K562 (cell line): Measurements from ENCODE around the gene LLGL2. TPM values are rescaled to one million over a fixed set of nuclear protein-coding genes. Genes with fewer than 3 reads are reported as not detected.
A peak's percentile ranks its signal among the peaks of the same experiment; 100 is the strongest.

ENCODE experiments used
- ATAC-seq: fragments of 200-7000 bp; cut with Tn5 transposase; 3 replicates; pipeline ENCODE4 v1.9.1; 2020; ENCODE audit warnings: moderate library complexity
- BruUV-seq: library from RNA; stranded (reverse); fragments of 400-500 nt; replicated peaks from 2 replicates; lab custom pipeline; 2021; lab: Mats Ljungman, UMichigan
- CTCF ChIA-PET: fragments of 300-600 bp; formaldehyde crosslinking; extraction: SDS; loops from one replicate; lab custom pipeline; 2021; ENCODE audit warnings: low intra/inter-chr PET ratio; lab: Yijun Ruan, JAX
- POLR2A ChIA-PET: fragments of 300-600, 350-650 bp; sonication (Branson Sonifier 250); formaldehyde crosslinking; extraction: SDS; loops from one replicate; lab custom pipeline; 2021; ENCODE audit warnings: antibody characterized with exemption, inconsistent platforms; lab: Yijun Ruan, JAX
- DNase-seq, 4 experiments: peaks; one replicate each; pipeline versions ENCODE4 v3.0.0 to v3.0.0-alpha.2; 2011 to 2018; ENCODE audit warnings: low spot score in 3 of 4, mixed read lengths in 3 of 4; ENCODE audit errors: extremely low read depth in 1 of 4
- FAIRE-seq: peaks from 2 replicates; lab custom pipeline; 2011; peaks lifted over from hg19 to GRCh38; lab: Jason Lieb, UNC
- H2AFZ ChIP-seq: 2 replicates; pipeline ENCODE4 v1.6.0; 2011; ENCODE audit warnings: low read depth, low read length, control low read depth, inconsistent platforms
- H3K27ac ChIP-seq: fragments of 200-600 bp; 3 replicates; pipeline ENCODE4 v1.8.0; 2011; ENCODE audit warnings: low read depth, mild to moderate bottlenecking, control low read depth, inconsistent platforms, low read length, moderate library complexity, mixed read lengths; ENCODE audit errors: extremely low read depth
- H3K27me3 ChIP-seq, 2 experiments: fragments of 300-600 bp in 1 of 2; 2 replicates in 1 of 2; 3 replicates in 1 of 2; pipeline versions ENCODE4 v1.6.0 to v1.8.0; 2011; ENCODE audit warnings: inconsistent platforms in 2 of 2, low read length in 2 of 2, mild to moderate bottlenecking in 1 of 2, mixed read lengths in 1 of 2, moderate library complexity in 1 of 2; ENCODE audit not compliant: control insufficient read depth in 2 of 2, insufficient read depth in 2 of 2
- H3K36me3 ChIP-seq: fragments of 300-600 bp; 3 replicates; pipeline ENCODE4 v1.8.0; 2011; ENCODE audit warnings: mild to moderate bottlenecking, low read length, inconsistent platforms; ENCODE audit not compliant: control insufficient read depth, insufficient read depth
- H3K4me1 ChIP-seq, 2 experiments: fragments of 200-600 bp in 1 of 2; replicated peaks in 1 of 2; 2 replicates in 1 of 2; 3 replicates in 1 of 2; pipeline versions ENCODE4 v1.5.1 to v1.8.0; 2011; ENCODE audit warnings: inconsistent platforms in 2 of 2, low read length in 2 of 2, mild to moderate bottlenecking in 1 of 2, mixed read lengths in 1 of 2, moderate library complexity in 1 of 2; ENCODE audit not compliant: control insufficient read depth in 2 of 2, insufficient read depth in 2 of 2
- H3K4me2 ChIP-seq: 2 replicates; pipeline ENCODE4 v1.6.1; 2011; ENCODE audit warnings: low read length, control low read depth, inconsistent platforms, mixed read lengths; ENCODE audit not compliant: insufficient read depth
- H3K4me3 ChIP-seq: fragments of 200-600 bp; sonication (generic), shearing (Covaris generic); 2 replicates; pipeline ENCODE4 v1.5.1; 2016; ENCODE audit warnings: control low read depth, inconsistent platforms
- H3K79me2 ChIP-seq: fragments of 200-600 bp; 3 replicates; pipeline ENCODE4 v1.8.0; 2011; ENCODE audit warnings: low read length, inconsistent platforms; ENCODE audit not compliant: control insufficient read depth, insufficient read depth
- H3K9ac ChIP-seq, 2 experiments: 2 replicates each; pipeline versions ENCODE4 v1.6.0 to v1.6.1; 2011; ENCODE audit warnings: low read depth in 2 of 2, low read length in 2 of 2, control low read depth in 1 of 2, inconsistent platforms in 1 of 2, mild to moderate bottlenecking in 1 of 2, mixed read lengths in 1 of 2; ENCODE audit not compliant: insufficient read depth in 1 of 2
- H3K9me1 ChIP-seq: one replicate; pipeline ENCODE4 v1.6.0; 2011; ENCODE audit warnings: inconsistent platforms, mild to moderate bottlenecking, low read length, moderate library complexity; ENCODE audit not compliant: control insufficient read depth, insufficient read depth
- H3K9me3 ChIP-seq: replicated peaks from 2 replicates; pipeline ENCODE4 v1.5.1; 2011; ENCODE audit warnings: low read depth, low read length, inconsistent platforms; ENCODE audit not compliant: control insufficient read depth, insufficient read depth
- H4K20me1 ChIP-seq: replicated peaks from 2 replicates; pipeline ENCODE4 v1.6.1; 2011; ENCODE audit warnings: low read length, inconsistent platforms, mixed read lengths; ENCODE audit not compliant: control insufficient read depth, insufficient read depth
- ETV6 ChIP-seq, 3 experiments: fragments of 150-350 bp in 1 of 3; sonication (generic) in 1 of 3; formaldehyde crosslinking in 1 of 3; IDR thresholded peaks; 2 replicates each; pipeline versions ENCODE4 v1.6.1 to v1.8.0; 2014 to 2022; ENCODE audit warnings: borderline replicate concordance in 2 of 3, low read depth in 2 of 3, antibody characterized with exemption in 1 of 3, low read length in 1 of 3, mild to moderate bottlenecking in 1 of 3, missing genetic modification reagents in 1 of 3
- GABPB1 ChIP-seq: sonication (generic); formaldehyde crosslinking; IDR thresholded peaks from 2 replicates; pipeline ENCODE4 v1.8.0; 2022; ENCODE audit warnings: mild to moderate bottlenecking, missing genetic modification reagents
- MBD2 ChIP-seq: sonication (generic); IDR thresholded peaks from 2 replicates; pipeline ENCODE4 v1.6.1; 2016; ENCODE audit warnings: low read depth, borderline replicate concordance
- SIRT6 ChIP-seq: IDR thresholded peaks from one replicate; pipeline ENCODE4 v1.6.1; 2012; ENCODE audit warnings: low read depth, mild to moderate bottlenecking, control low read depth, inconsistent platforms, low read length, moderate library complexity
- SMARCA4 ChIP-seq: fragments of 450-650 bp; IDR thresholded peaks from 2 replicates; pipeline ENCODE4 v1.6.1; 2016
- SPI1 ChIP-seq: IDR thresholded peaks from 2 replicates; pipeline ENCODE4 v1.6.1; 2011; ENCODE audit warnings: low read depth, low read length, control low read depth, borderline replicate concordance
- TCF3 ChIP-seq: sonication (generic); formaldehyde crosslinking; IDR thresholded peaks from 2 replicates; pipeline ENCODE4 v1.4.0; 2020; ENCODE audit warnings: mild to moderate bottlenecking, missing genetic modification reagents
- TEAD4 ChIP-seq, 2 experiments: sonication (generic) in 1 of 2; formaldehyde crosslinking in 1 of 2; IDR thresholded peaks; 2 replicates each; pipeline versions ENCODE4 v1.6.1 to v1.8.0; 2012 to 2022; ENCODE audit warnings: borderline replicate concordance in 1 of 2, inconsistent platforms in 1 of 2, low read length in 1 of 2, mild to moderate bottlenecking in 1 of 2, missing genetic modification reagents in 1 of 2
- TFAM ChIP-seq: fragments of 250-450 bp; sonication (Bioruptor Pico); conservative IDR thresholded peaks from 2 replicates; pipeline ENCODE4 v1.5.0; 2021; ENCODE audit warnings: mild to moderate bottlenecking, moderate library complexity
- TRIM28 ChIP-seq: fragments of 450-650 bp; IDR thresholded peaks from 2 replicates; pipeline ENCODE4 v1.6.1; 2017
- ZNF121 ChIP-seq: sonication (generic); formaldehyde crosslinking; conservative IDR thresholded peaks from 2 replicates; pipeline ENCODE4 v1.8.0; 2022; ENCODE audit warnings: missing genetic modification reagents
- ZNF282 ChIP-seq: sonication (generic); formaldehyde crosslinking; IDR thresholded peaks from 2 replicates; pipeline ENCODE4 v1.8.1; 2023; ENCODE audit warnings: missing genetic modification reagents
- WGBS: fragments of 100-300 bp; shearing (Covaris generic); methylation state at CpG from one replicate; pipeline ENCODE4 v1.1.6; 2016; ENCODE audit warnings: low coverage, mixed read lengths; ENCODE audit not compliant: insufficient coverage; ENCODE audit errors: missing lambda C conversion rate; 5-methylcytosine and 5-hydroxymethylcytosine counted together
- in situ Hi-C: fragments of 300-500 bp; cut with MboI; formaldehyde crosslinking; loops from 4 replicates; pipeline ENCODE4 v1.15.0; 2018; ENCODE audit warnings: inconsistent platforms, mixed read lengths
- intact Hi-C: fragments of 100-400 bp; cut with micrococcal nuclease; formaldehyde crosslinking; loops from 2 replicates; pipeline ENCODE4 v1.14.2; 2022
- polyA plus RNA-seq, 8 experiments: library from polyadenylated mRNA; depleted of rRNA in 4 of 8; stranded (reverse) in 5 of 8; unstranded in 3 of 8; fragments of >200 nt; fragmentation: Nextera tagmentation in 2 of 8; fragmentation: Illumina TruSeq in 1 of 8; extraction: Ambion mirVana in 2 of 8; extraction: Trizol in 1 of 8; gene quantifications; 2 replicates each; pipeline versions ENCODE4 v1.2.1 to v1.2.3, GENCODE V29; 2011 to 2014; ENCODE audit warnings: inconsistent platforms in 1 of 8, missing spikeins in 1 of 8
- total RNA-seq, 7 experiments: library from RNA; depleted of rRNA in 6 of 7; stranded (reverse); fragments of >200 nt in 6 of 7; fragmentation: Illumina TruSeq in 2 of 7; extraction: Trizol in 2 of 7; gene quantifications; 2 replicates each; pipeline versions ENCODE4 v1.2.1 to v1.2.3, GENCODE V29; 2011 to 2021; ENCODE audit warnings: low replicate concordance in 1 of 7
- TF ChIP-seq, protein P1 (sequence below): fragments of 450-650 bp; formaldehyde crosslinking; IDR thresholded peaks from 2 replicates; pipeline ENCODE4 v1.4.0; 2020; ENCODE audit warnings: mild to moderate bottlenecking, moderate library complexity

LLGL2 gene
- total and polyA plus RNA-seq, 9 of the 15 experiments (the other 6 are each of a cell fraction or from before 2014, with no cell fraction given), result 0.32 to 24.4 (median 10.2) TPM

DNA sequence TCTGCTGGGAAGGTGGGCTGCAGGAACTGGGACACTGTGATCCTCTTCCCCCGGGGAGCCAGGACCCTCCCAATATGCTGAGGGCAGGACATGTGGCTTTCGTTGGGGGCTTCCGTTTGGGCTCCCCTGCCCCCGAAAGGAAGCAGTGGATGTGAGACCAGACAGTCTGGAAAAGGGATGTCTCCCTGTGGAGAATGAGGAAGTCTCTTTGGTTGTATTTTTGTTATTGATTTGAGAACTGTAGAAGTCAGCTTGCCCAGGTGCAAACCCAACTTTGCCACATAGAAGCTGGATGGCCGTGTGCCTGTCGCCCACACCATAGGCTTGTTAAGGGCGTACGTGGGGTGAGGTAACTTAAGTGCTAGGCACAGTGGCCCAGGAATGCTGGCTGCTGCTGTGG, 18.8 kb downstream of the LLGL2 start:
- intact Hi-C loops (no loop called here), in situ Hi-C loops (no loop called here)
- DNase-seq (no peak), FAIRE-seq (no peak), ATAC-seq (no peak)
- TF ChIP-seq SPI1 (peak; percentile 59), ETV6 (IDR thresholded peaks at IDR 0.05; ENCODE audit: borderline replicate concordance in 1 of 2, low read depth in 2 of 2, low read length in 1 of 2) (no peak), ETV6 (CRISPR knock-in tag; IDR thresholded peaks at IDR 0.05; ENCODE audit: borderline replicate concordance) (no peak), ZNF282 (CRISPR knock-in tag) (no peak), SMARCA4 (no peak), TRIM28 (no peak), TFAM (no peak)
- Histone ChIP-seq H3K79me2 (no peaks in the 10 kb centered on the region), H3K9me3 (no peaks in the 10 kb centered on the region), H3K4me3 (no peak overlapping the region), H3K27ac (no peak overlapping the region), H3K27me3 (no peaks in the 10 kb centered on the region), H2AFZ (no peak overlapping the region), H3K9ac (peak overlapping the region in 1 of 2 experiments; percentile 24; a peak in 2 of 4 replicates), H3K36me3 (no peaks in the 10 kb centered on the region), H3K9me1 (no peaks in the 10 kb centered on the region), H3K4me2 (no peak overlapping the region), H3K4me1 (peaks cover 6 to 47% of the 10 kb centered on the region in 2 experiments; a peak in 3 of 5 replicates), H4K20me1 (peaks cover 10% of the 10 kb centered on the region; the same call in 1 of the 2 replicates)
- ChIA-PET POLR2A (interaction anchor here (0.8 kb wide), 2 partner anchors 13 to 19 kb away, joined by 3 to 4 read pairs; partner anchors contain the start of gene LLGL2), CTCF (no interaction called here)
- WGBS, result 67% methylated on average over 8 of the region's 8 CpGs
- BruUV-seq, result no TSS peak

DNA sequence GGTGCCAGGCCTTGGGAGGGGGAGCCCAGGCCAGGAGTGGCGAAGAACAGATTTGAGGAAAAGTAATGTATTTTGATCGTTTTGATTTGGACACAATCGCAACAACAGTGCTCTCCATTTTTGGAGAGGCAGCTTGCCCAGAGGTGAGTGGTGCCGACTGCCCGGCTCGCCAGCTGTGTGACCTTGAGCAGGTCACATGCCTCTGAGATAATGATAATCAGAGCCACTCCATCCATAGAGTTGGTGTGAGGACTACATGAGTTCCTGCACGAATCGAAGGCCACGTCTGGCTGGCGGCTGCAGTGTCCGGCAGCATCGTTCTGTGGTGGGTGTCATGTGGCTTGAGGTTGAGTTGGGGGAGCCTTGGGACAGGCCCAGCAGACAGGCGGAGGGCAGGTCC, 20.7 kb downstream of the LLGL2 start:
- Histone ChIP-seq H3K9ac (no peak overlapping the region), H3K9me3 (no peaks in the 10 kb centered on the region), H3K9me1 (no peaks in the 10 kb centered on the region), H3K27ac (no peak overlapping the region), H3K4me1 (peaks cover 2 to 45% of the 10 kb centered on the region in 2 experiments; a peak in 3 of 5 replicates), H3K79me2 (no peaks in the 10 kb centered on the region), H2AFZ (no peak overlapping the region), H4K20me1 (peaks cover 10% of the 10 kb centered on the region; the same call in 1 of the 2 replicates), H3K4me2 (no peak overlapping the region), H3K27me3 (no peaks in the 10 kb centered on the region), H3K4me3 (no peak overlapping the region), H3K36me3 (no peaks in the 10 kb centered on the region)
- ATAC-seq (no peak), DNase-seq (no peak), FAIRE-seq (no peak)
- BruUV-seq, result no TSS peak
- CTCF ChIA-PET, result no interaction called here
- 86% methylated on average over 12 of the region's 13 CpGs for WGBS
- intact Hi-C loops (no loop called here), in situ Hi-C loops (no loop called here)
- POLR2A ChIA-PET, result no interaction called here
- TF ChIP-seq TCF3, result no peak
- no peak for TF ChIP-seq MBD2
- TF ChIP-seq SIRT6, result no peak
- no peak for TF ChIP-seq GABPB1 (CRISPR knock-in tag)
- TF ChIP-seq, protein P1, sequence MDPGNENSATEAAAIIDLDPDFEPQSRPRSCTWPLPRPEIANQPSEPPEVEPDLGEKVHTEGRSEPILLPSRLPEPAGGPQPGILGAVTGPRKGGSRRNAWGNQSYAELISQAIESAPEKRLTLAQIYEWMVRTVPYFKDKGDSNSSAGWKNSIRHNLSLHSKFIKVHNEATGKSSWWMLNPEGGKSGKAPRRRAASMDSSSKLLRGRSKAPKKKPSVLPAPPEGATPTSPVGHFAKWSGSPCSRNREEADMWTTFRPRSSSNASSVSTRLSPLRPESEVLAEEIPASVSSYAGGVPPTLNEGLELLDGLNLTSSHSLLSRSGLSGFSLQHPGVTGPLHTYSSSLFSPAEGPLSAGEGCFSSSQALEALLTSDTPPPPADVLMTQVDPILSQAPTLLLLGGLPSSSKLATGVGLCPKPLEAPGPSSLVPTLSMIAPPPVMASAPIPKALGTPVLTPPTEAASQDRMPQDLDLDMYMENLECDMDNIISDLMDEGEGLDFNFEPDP (CRISPR knock-in tag), result no peak
- TF ChIP-seq ZNF121 (CRISPR knock-in tag), result no peak
- TF ChIP-seq TEAD4 (IDR thresholded peaks at IDR 0.05; ENCODE audit: low read length), result no peak
- TF ChIP-seq TEAD4 (CRISPR knock-in tag; IDR thresholded peaks at IDR 0.05; ENCODE audit: borderline replicate concordance), result no peak
